NCI-H187 treated with DMSO at 0.1 percent for 48 hours (cell line): ENCODE measurements around the gene ARFGAP3.

Experiments
- DNase-seq: peaks from one replicate; lab custom pipeline; 2025; lab: John Stamatoyannopoulos, UW

Gene ARFGAP3

GRCh38 chr22:42862045-42862734 is 5.1 kb upstream of the ARFGAP3 start:
- DNase-seq, result no peak

DNA sequence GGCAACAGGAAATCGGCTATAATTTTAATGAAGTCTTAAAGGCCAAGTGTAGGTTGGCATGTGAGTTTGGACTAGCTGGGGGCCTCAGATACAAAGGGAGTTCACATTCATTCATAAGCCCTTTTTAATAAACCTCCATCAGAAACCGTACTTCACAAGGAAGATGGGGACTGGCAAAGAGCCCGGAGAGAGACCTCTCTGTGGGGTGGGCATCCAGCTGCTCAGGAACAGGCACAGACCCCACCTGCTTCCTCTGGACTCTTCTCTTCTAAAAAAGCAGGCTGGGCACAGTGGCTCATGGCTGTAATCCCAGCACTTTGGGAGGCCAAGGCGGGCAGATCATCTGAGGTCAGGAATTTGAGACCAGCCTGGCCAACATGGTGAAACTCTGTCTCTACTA is 3.9 kb upstream of the ARFGAP3 start:
- DNase-seq, result no peak

- no peak for DNase-seq
Measured at GRCh38 chr22:42857845-42858481, 890 bp upstream of the ARFGAP3 start.

- no peak for DNase-seq
Measured at GRCh38 chr22:42856179-42856864, 751 bp downstream of the ARFGAP3 start.

DNA sequence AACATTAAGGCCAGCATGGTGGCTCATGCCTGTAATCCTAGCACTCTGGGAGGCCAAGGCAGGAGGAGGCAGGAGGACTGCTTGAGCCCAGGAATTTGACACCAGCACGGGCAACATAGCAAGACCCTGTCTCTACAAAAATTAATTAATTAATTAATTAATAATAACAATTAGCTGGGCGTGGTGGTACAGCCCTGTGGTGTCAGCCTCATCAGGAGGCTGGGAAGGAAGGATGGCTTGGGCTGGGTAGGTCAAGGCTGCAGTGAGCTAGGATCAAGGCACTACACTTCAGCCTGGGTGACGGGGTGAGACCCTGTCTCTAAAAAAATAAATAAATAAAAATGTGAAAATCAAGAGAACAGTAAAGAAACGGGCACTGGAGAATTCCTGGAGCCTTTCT is 1.4 kb downstream of the ARFGAP3 start:
- DNase-seq, result no peak

GRCh38 chr22:42855211-42855610 is 1.9 kb downstream of the ARFGAP3 start:
- no peak for DNase-seq

DNA sequence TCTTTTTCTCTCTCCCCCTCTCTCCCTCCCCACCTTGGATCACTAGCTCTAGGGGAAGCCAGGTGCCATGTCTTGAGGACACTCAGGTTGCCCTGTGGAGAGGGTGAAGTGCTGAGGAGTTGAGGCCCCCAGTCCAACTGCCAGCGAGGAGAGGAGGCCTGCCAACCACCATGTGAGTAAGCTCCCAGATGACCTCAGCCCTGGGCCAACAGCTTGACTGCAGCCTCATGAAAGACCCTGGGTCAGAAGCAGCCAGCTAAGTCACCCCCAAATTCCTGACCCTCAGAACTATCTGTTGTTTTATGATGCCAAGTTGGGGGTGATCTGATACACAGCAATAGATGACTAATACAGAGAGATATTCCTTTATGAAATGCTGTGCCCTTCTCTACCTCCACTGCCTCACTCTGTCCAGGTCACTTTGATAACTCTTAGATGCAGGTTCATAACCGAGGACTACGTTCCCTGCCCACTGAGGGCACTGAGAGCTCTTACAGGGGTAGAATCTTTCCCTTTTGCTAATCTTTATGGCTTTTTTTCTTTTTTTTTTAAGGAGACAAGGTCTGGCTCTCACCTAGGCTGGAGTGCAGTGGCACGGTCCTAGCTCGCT is 8.0 kb downstream of the ARFGAP3 start:
- DNase-seq, result no peak

GRCh38 chr22:42847110-42847509 is 10.0 kb downstream of the ARFGAP3 start:
- DNase-seq, result no peak

DNA sequence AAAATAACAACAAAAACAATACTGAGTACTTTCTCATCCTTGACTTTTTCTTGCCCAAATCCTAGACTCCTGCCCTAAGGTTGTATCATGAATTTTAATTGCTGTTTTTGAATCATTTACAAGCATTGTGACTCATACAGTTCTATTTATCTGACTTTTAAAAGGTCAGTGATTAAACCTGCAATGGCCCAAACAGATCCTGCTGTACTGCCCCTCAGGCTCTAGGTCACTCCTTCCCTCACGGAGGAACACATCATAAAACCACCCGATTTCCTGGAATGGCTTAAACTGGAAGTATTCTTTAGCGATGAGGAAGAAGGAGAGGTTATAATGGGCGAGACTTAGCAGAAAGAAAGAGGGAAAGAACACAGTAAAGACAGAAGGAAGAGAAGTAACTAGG is 12.3 kb downstream of the ARFGAP3 start:
- no peak for DNase-seq

DNA sequence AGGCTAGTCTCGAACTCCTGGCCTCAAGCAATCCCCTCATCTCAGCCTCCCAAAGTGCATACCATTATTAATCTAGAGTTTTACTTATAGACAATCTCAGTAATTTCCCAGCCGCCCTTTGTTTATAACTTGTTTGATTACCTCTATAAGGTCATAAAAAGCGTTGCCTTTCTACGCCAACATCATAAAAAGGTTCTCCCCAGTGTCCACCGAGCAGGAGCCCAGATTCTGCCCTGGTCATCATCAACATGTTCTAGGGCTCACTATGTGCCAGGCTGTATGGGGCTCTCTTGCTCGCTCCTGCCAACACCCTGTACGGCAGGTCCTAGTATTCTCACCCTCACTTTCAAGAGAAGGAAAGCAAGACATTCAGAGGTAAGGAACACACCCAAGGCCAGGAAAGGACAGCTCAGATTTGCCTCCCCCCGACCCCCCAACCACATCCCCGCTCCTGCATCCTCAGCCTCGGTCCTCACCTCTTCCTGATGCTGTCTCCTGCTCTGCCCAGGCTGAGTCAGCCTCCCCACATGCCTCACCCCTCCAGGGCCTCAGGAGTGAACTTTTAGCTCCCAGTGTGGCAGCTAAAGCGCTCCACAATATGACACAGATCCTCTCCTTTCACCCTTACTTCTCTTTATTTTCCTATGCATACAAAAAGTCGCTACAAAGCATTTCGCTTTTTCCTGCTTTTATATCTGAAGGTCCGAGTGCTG is 14.3 kb downstream of the ARFGAP3 start:
- DNase-seq, result no peak

DNA sequence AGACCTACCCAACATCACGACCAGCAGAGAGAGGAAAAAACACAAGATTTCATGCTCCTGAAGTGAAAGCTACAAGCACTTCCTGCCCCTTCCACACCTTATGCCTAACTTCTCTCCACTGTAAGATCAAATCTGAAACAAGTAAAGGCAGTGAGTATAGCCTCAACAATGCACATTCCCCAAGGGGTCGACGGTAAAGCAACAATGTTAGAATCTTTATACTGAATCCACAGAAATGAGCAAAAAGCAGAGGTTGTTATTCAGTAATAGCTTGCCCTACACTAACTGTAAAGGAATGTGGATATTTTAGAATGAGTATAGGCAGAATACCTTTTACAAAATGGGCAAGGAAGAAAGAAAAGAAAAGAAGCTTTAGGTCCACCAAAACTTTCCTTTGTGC is 15.6 kb downstream of the ARFGAP3 start:
- no peak for DNase-seq

- no peak for DNase-seq
Measured at GRCh38 chr22:42837556-42837955, 19.5 kb downstream of the ARFGAP3 start.

DNA sequence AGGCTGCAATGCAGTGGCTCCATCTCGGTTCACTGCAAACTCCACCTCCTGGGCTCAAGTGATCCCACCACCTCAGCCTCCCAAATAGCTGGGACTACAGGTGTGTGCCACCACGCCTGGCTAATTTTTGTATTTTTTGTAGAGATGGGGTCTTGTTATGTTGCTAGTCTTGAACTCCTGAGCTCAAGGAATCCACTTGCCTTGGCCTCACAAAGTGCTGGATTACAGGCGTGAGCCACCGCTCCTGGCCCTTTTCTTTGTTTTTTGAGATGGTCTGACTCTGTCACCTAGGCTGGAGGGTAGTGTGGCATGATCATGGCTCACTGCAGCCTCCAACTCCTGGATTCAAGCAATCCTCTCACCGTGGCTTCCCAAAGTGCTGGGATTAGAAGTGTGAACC is 21.0 kb downstream of the ARFGAP3 start:
- no peak for DNase-seq

DNA sequence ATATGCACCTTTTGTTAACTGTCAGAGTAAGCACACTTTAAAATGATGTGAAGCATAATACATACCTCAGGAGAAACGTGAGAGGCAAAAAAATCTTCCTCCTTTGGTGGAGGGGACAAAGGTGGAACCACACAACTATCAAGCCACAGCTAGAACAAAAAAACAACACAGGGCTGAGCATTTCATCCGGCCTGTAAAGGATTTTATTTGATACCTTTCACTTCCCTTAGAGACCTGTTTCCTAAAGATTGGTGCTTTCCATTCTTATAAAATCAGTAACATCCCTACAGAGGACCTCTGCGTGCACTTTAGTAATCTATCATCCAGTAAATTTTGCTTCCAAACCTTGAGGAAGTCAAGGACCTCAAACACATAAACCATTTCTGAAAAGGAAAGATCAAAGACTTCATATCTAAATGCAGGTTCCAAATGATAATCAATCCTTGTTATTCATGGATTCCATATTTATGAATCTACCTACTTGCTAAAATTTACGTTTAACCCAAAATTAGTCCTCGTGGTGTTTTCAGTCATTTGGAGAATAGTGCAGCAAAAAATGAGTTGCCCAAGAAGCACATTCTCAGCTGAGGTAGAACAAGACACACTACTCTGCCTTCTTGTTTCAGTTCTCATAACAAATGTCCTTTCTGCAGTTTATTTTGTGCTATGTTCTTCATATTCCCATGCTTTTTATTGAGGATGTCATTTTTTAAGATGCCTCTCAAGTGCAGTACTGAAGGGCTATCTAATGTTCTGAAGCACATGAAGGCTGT is 22.7 kb downstream of the ARFGAP3 start:
- DNase-seq, result no peak

GRCh38 chr22:42833104-42833503 is 24.0 kb downstream of the ARFGAP3 start:
- no peak for DNase-seq

- no peak for DNase-seq
Measured at GRCh38 chr22:42831712-42832111, 25.4 kb downstream of the ARFGAP3 start.

DNA sequence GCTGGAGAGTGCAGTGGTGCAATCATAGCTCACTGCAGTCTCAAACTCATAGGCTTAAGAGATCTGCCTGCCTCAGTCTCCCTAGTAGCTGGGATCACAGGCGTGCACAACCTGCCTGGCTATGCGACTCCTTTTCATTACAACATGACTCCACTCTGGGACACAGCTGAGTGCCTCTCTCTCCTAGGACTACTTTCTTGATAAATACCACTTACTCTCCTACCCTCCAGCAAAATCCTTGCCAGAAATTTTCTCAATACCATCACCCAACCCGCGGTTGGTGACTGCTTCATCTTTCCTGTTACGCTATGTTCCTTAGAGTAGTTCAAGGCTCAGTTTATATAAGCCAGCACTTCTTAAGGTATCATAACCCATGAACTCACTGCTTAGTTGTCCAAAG is 26.9 kb downstream of the ARFGAP3 start:
- DNase-seq, result no peak

GRCh38 chr22:42829302-42829701 is 27.8 kb downstream of the ARFGAP3 start:
- no peak for DNase-seq

GRCh38 chr22:42825796-42826195 is 31.3 kb downstream of the ARFGAP3 start:
- DNase-seq, result no peak

DNA sequence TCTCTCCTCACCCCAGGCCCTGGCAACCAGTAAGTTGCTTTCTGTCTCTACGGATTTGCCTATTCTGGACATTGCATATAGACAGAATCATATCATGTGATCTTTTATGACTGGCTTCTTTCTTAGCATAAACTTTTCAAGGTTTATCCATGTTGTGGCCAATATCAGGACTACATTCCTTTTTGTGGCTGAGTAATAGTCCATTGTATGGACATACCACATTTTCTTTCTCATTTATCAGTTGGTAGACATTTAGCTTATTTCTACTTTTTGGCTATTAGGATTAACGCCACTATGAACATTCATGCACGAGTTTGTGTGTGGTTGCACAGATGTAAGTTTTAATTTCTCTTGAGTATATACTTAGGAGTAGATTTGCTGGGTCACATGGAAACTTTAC is 35.7 kb downstream of the ARFGAP3 start:
- DNase-seq, result no peak

- DNase-seq, result no peak
Measured at GRCh38 chr22:42820045-42820763, 36.9 kb downstream of the ARFGAP3 start.
